ENCODE measurements around the gene ACP7. TPM values are rescaled to one million over a fixed set of nuclear protein-coding genes. Genes with fewer than 3 reads are reported as not detected.

The ACP7 gene
- total RNA-seq, 4 donors from 2014 or later = 0.55 TPM; not detected in 3

DNA sequence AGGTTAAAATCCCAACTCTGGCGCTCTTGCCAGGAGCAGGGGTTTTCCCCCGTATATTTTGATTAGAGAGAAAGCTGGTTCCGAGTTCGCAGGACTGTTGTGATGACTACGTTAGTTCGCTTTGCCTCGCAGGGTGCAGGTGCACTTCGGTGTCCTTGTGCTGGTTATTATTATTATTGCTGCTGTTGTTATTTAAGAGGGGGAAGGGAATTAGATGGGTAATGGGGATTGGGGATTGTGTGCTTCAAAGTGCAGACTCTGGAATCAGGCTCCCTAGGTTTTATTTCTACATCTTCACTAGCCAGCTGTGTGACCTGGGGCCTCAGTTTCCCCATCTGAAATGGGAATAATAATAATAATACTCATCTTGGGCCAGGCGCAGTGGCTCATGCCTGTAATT, 15.2 kb downstream of the ACP7 start:
- Histone ChIP-seq H3K27me3 (peaks cover 0 to 4% of the 10 kb centered on the region in 2 donors), H3K27ac (no peak overlapping the region), H3K4me3 (no peak overlapping the region), H3K4me1 (no peaks in the 10 kb centered on the region), H3K9me3 (no peaks in the 10 kb centered on the region), H3K36me3 (no peaks in the 10 kb centered on the region)
- intact Hi-C loops (cut with DNase I; ENCODE audit: low total_unique reads) = no loop called here
- TF ChIP-seq POLR2A (IDR thresholded peaks at IDR 0.05) (no peak), CTCF (IDR thresholded peaks at IDR 0.05) (no peak)
- DNase-seq = no peak

DNA sequence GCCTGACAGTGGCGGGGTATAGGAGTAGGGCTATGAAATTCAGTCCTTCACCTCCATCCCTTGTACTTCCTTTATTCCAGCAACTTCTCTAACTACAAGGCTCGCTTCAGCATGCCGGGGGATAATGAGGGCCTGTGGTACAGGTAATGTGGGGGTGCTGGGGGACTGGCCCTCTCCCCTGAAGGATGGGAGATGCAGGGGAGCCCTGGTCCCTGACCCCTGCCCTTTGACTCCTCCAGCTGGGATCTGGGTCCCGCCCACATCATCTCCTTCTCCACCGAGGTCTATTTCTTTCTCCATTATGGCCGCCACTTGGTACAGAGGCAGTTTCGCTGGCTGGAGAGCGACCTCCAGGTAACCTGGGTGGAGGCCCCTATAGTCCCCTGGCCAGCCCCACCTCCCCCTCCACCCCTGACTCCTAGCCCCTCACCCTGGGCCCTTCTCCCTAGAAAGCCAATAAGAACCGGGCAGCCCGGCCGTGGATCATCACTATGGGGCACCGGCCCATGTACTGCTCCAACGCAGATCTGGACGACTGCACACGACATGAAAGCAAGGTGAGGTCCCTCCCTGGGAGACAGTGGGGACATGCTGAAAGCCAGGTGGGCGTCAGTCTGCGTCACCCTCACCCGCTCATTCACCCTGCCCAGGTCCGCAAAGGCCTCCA, 16.5 kb downstream of the ACP7 start:
- H3K27me3 ChIP-seq = peaks cover 0 to 4% of the 10 kb centered on the region in 2 donors
- H3K4me3 ChIP-seq = no peak overlapping the region
- no peaks in the 10 kb centered on the region for H3K9me3 ChIP-seq
- DNase-seq = no peak
- no peaks in the 10 kb centered on the region for H3K36me3 ChIP-seq
- intact Hi-C loops (cut with DNase I; ENCODE audit: low total_unique reads) = no loop called here
- no peak for TF ChIP-seq POLR2A (IDR thresholded peaks at IDR 0.05)
- TF ChIP-seq CTCF (IDR thresholded peaks at IDR 0.05) = no peak
- H3K4me1 ChIP-seq = no peaks in the 10 kb centered on the region
- no peak overlapping the region for H3K27ac ChIP-seq

DNA sequence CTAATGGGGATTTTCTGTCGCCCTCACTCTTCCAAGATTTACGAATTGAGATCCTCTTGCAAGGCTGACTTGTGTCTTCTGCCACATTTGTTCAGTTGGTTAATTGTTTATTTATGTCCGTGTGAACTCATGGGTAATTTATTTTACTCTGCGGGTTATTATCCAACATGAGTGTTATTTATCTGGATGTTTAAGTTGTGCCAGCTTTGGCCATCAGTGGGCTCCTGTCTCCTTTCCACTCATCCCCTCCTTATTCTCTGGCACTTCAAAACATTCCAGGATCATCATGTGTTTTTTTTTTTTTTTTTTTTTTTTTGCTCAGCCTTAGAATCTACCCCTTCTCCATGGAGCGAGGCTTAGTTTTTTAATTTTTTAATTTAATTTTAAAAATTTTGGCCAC, 19.0 kb downstream of the ACP7 start:
- no peak overlapping the region for H3K4me3 ChIP-seq
- no peak for DNase-seq
- H3K27ac ChIP-seq = no peak overlapping the region
- no peaks in the 10 kb centered on the region for H3K4me1 ChIP-seq
- no peaks in the 10 kb centered on the region for H3K36me3 ChIP-seq
- H3K9me3 ChIP-seq = no peaks in the 10 kb centered on the region
- intact Hi-C loops (cut with DNase I; ENCODE audit: low total_unique reads) = no loop called here
- peaks cover 0 to 4% of the 10 kb centered on the region in 2 donors for H3K27me3 ChIP-seq
- TF ChIP-seq CTCF (IDR thresholded peaks at IDR 0.05) = no peak
- TF ChIP-seq POLR2A (IDR thresholded peaks at IDR 0.05) = no peak

DNA sequence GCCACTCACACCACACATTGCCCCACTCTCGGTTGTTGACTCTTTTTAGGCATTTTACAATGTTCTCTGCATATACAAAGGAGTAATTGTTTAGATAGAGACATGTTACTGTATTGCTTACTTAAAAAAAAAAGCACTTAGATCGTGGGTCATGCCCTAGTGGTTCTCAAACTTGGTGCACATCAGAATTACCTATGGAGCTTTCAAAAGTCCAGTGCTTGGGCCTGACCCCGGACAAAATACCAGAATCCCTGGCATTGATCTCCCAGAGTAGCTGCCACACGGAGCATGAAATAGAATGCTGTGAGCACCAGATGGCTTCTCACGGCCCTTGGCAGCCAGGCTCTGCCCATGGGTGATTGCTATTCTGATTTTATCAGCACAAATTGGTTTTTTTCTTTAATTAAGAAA, 20.0 kb downstream of the ACP7 start:
- Histone ChIP-seq H3K27ac (no peak overlapping the region), H3K4me1 (no peaks in the 10 kb centered on the region), H3K36me3 (no peaks in the 10 kb centered on the region), H3K27me3 (no peaks in the 10 kb centered on the region), H3K4me3 (no peak overlapping the region), H3K9me3 (no peaks in the 10 kb centered on the region)
- intact Hi-C loops (cut with DNase I; ENCODE audit: low total_unique reads) = no loop called here
- DNase-seq = no peak
- TF ChIP-seq CTCF (IDR thresholded peaks at IDR 0.05) = no peak

GRCh38 chr19:39106194-39106593, 22.0 kb downstream of the ACP7 start:
- no peaks in the 10 kb centered on the region for H3K36me3 ChIP-seq
- no peaks in the 10 kb centered on the region for H3K27me3 ChIP-seq
- intact Hi-C loops (cut with DNase I; ENCODE audit: low total_unique reads) = no loop called here
- no peaks in the 10 kb centered on the region for H3K9me3 ChIP-seq
- no peak for DNase-seq
- H3K27ac ChIP-seq = no peak overlapping the region
- TF ChIP-seq POLR2A (IDR thresholded peaks at IDR 0.05) (no peak), CTCF (IDR thresholded peaks at IDR 0.05) (no peak)
- H3K4me3 ChIP-seq = no peak overlapping the region
- H3K4me1 ChIP-seq = no peaks in the 10 kb centered on the region
